ENCODE data around the gene FIBIN.

FIBIN gene

DNA sequence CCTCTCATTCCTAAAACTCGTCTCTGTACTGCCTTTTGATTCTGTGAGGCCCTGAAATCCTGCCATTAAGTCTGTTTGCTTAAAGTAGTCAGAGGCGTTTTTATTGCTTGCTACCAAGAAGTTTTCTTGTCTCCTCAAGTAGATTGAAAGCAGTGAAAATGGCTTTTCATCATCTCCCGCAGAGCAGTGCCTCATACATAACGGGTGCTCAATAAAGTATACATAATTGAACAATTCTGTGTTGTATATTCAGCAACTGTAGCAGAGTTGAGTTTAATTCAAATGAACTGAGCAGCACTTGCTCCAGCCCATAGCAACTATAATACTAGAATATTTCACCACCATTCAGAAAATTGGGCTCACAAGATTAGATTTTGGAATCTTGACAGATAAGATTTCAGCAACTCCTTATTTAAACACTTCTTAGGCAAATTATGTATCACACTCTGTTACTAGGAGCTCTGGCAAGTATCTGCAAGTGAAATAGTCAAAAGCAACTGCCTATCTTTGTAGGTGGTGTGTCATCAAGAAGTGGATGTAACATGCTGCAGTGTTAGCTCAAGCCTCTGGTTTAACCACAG is 20.0 kb downstream of the FIBIN start:
- DNase-seq (ENCODE audit: low spot score in 2 of 2) (no peak), ATAC-seq (replicated peaks; ENCODE audit: extremely low read depth, poor library complexity, severe bottlenecking) (no peak)
- H3K27ac Mint-ChIP-seq (ENCODE audit: low read depth): no peak overlapping the region
- no peaks in the 10 kb centered on the region for H3K36me3 Mint-ChIP-seq (ENCODE audit: insufficient read depth)
- H3K9me3 Mint-ChIP-seq: peaks cover 6% of the 10 kb centered on the region
- H3K4me1 Mint-ChIP-seq: no peaks in the 10 kb centered on the region
- H3K4me3 Mint-ChIP-seq: no peak overlapping the region
- H3K27me3 Mint-ChIP-seq: no peaks in the 10 kb centered on the region

- Mint-ChIP-seq H3K27ac (ENCODE audit: low read depth) (no peak overlapping the region), H3K4me3 (no peak overlapping the region), H3K9me3 (peaks cover 6% of the 10 kb centered on the region), H3K36me3 (ENCODE audit: insufficient read depth) (no peaks in the 10 kb centered on the region), H3K27me3 (no peaks in the 10 kb centered on the region), H3K4me1 (no peaks in the 10 kb centered on the region)
- ATAC-seq (replicated peaks; ENCODE audit: extremely low read depth, poor library complexity, severe bottlenecking) (no peak), DNase-seq (ENCODE audit: low spot score in 2 of 2) (no peak)
Observed at GRCh38 chr11:27018902-27019529, 25.1 kb downstream of the FIBIN start.

DNA sequence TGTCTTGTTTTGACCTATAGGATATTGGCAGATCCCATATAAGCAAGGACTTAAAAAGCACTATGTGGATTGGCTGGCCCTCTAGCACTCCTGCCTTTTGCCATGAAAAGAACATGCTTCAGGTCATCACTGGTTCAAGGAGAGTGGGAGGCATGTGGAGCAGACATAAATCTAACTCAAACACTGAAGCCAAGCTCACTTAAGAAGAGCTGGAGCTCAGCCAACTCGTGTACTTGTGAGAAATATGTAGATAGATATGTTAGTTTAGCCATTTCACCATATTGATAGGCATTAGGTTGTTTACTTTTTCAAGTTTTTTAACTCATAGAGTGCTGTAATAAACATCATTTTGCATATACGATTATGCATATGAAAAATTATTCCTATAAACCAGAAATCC is 26.8 kb downstream of the FIBIN start:
- Mint-ChIP-seq H3K9me3 (peaks cover 11% of the 10 kb centered on the region), H3K27me3 (no peaks in the 10 kb centered on the region), H3K4me1 (no peaks in the 10 kb centered on the region), H3K36me3 (ENCODE audit: insufficient read depth) (no peaks in the 10 kb centered on the region), H3K27ac (ENCODE audit: low read depth) (no peak overlapping the region), H3K4me3 (no peak overlapping the region)
- DNase-seq (ENCODE audit: low spot score in 2 of 2): no peak
- ATAC-seq (replicated peaks; ENCODE audit: extremely low read depth, poor library complexity, severe bottlenecking): no peak

- no peak for DNase-seq (ENCODE audit: low spot score in 2 of 2)
Observed at GRCh38 chr11:27022659-27023251, 28.8 kb downstream of the FIBIN start.

GRCh38 chr11:27024865-27025264 is 31.0 kb downstream of the FIBIN start:
- H3K4me3 Mint-ChIP-seq: no peak overlapping the region
- no peaks in the 10 kb centered on the region for H3K36me3 Mint-ChIP-seq (ENCODE audit: insufficient read depth)
- H3K9me3 Mint-ChIP-seq: peaks cover 7% of the 10 kb centered on the region

More at GRCh38 chr11:27022659-27023251, 28.8 kb downstream of the FIBIN start:
- no peaks in the 10 kb centered on the region for H3K27me3 Mint-ChIP-seq
- no peaks in the 10 kb centered on the region for H3K4me1 Mint-ChIP-seq
- no peak overlapping the region for H3K4me3 Mint-ChIP-seq
- peaks cover 11% of the 10 kb centered on the region for H3K9me3 Mint-ChIP-seq
- no peaks in the 10 kb centered on the region for H3K36me3 Mint-ChIP-seq (ENCODE audit: insufficient read depth)
- no peak overlapping the region for H3K27ac Mint-ChIP-seq (ENCODE audit: low read depth)
- no peak for ATAC-seq (replicated peaks; ENCODE audit: extremely low read depth, poor library complexity, severe bottlenecking)

GRCh38 chr11:27025312-27025955 is 31.5 kb downstream of the FIBIN start:
- Mint-ChIP-seq H3K4me1 (no peaks in the 10 kb centered on the region), H3K36me3 (ENCODE audit: insufficient read depth) (no peaks in the 10 kb centered on the region), H3K27ac (ENCODE audit: low read depth) (no peak overlapping the region), H3K4me3 (no peak overlapping the region), H3K27me3 (no peaks in the 10 kb centered on the region), H3K9me3 (peaks cover 5% of the 10 kb centered on the region)
- ATAC-seq (replicated peaks; ENCODE audit: extremely low read depth, poor library complexity, severe bottlenecking): no peak
- no peak for DNase-seq (ENCODE audit: low spot score in 2 of 2)

More at GRCh38 chr11:27024865-27025264, 31.0 kb downstream of the FIBIN start:
- no peak overlapping the region for H3K27ac Mint-ChIP-seq (ENCODE audit: low read depth)
- no peaks in the 10 kb centered on the region for H3K4me1 Mint-ChIP-seq
- no peaks in the 10 kb centered on the region for H3K27me3 Mint-ChIP-seq
- DNase-seq (ENCODE audit: low spot score in 2 of 2) (no peak), ATAC-seq (replicated peaks; ENCODE audit: extremely low read depth, poor library complexity, severe bottlenecking) (no peak)

DNA sequence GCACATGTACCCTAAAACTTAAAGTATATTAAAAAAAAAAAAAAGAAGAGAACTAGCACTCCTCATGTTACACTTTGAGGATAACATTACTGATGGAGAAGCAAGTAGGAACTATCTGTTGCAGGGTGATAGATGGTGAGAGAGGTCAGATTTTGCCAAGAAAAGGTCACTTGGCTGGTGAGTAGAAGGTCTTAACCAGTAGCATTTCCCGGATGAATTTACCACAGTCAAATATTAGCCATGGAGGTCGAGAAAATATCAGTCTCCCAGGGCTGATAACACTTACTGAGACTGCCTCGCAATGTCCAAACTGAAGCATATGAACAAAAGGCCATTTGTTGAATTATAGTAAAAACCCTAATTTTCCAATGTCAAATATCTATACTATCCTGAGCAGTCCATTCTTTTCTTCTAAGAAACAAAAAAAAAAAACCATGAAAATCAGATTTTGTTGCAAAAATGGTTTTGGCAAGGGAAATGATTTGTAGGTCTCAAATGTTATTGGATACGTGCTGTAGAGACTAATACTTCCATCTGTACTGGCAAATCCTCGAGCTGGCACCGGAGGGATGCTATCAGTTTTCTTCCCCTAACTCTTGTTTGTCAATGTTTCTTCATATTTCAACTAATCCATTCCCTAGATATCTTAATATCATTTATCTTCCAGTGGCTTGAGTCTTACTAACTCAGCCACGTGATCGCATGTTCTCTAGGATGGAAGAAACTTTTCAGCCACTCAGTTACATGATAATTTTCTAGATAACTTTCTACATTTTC is 32.2 kb downstream of the FIBIN start:
- H3K36me3 Mint-ChIP-seq (ENCODE audit: insufficient read depth): no peaks in the 10 kb centered on the region
- H3K27ac Mint-ChIP-seq (ENCODE audit: low read depth): no peak overlapping the region
- DNase-seq (ENCODE audit: low spot score in 2 of 2) (no peak), ATAC-seq (replicated peaks; ENCODE audit: extremely low read depth, poor library complexity, severe bottlenecking) (no peak)
- H3K27me3 Mint-ChIP-seq: no peaks in the 10 kb centered on the region
- no peaks in the 10 kb centered on the region for H3K4me1 Mint-ChIP-seq
- H3K9me3 Mint-ChIP-seq: peaks cover 5% of the 10 kb centered on the region
- no peak overlapping the region for H3K4me3 Mint-ChIP-seq

- DNase-seq (ENCODE audit: low spot score in 2 of 2) (no peak), ATAC-seq (replicated peaks; ENCODE audit: extremely low read depth, poor library complexity, severe bottlenecking) (no peak)
- no peaks in the 10 kb centered on the region for H3K36me3 Mint-ChIP-seq (ENCODE audit: insufficient read depth)
- no peaks in the 10 kb centered on the region for H3K27me3 Mint-ChIP-seq
- peaks cover 5% of the 10 kb centered on the region for H3K9me3 Mint-ChIP-seq
- H3K27ac Mint-ChIP-seq (ENCODE audit: low read depth): no peak overlapping the region
- H3K4me1 Mint-ChIP-seq: no peaks in the 10 kb centered on the region
- H3K4me3 Mint-ChIP-seq: no peak overlapping the region
Observed at GRCh38 chr11:27028561-27028965, 34.7 kb downstream of the FIBIN start.

DNA sequence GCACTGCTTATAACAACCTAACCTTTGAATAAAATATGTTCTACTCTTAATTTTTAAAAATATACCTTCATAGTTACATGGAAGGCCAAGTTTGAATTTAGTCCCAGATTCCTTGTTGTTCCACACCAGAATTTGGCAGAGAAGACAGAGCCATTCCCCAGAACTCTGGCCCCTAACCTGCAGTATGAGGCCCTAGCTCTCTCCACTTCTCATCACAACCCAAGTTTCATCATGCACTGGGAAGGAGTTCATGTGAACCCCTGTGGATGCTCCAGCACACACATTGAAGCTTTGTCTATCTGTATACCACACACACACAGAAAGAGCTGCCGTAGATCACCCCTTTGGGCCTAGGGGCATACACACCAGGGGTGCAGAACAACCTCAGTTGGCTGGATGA is 36.1 kb downstream of the FIBIN start:
- no peak for ATAC-seq (replicated peaks; ENCODE audit: extremely low read depth, poor library complexity, severe bottlenecking)
- no peak overlapping the region for H3K27ac Mint-ChIP-seq (ENCODE audit: low read depth)

GRCh38 chr11:27031754-27032153 is 37.8 kb downstream of the FIBIN start:
- no peak overlapping the region for H3K4me3 Mint-ChIP-seq
- peaks cover 11% of the 10 kb centered on the region for H3K9me3 Mint-ChIP-seq

More for the DNA sequence above, 36.1 kb downstream of the FIBIN start:
- no peak overlapping the region for H3K4me3 Mint-ChIP-seq
- H3K27me3 Mint-ChIP-seq: no peaks in the 10 kb centered on the region
- DNase-seq (ENCODE audit: low spot score in 2 of 2): no peak
- H3K36me3 Mint-ChIP-seq (ENCODE audit: insufficient read depth): no peaks in the 10 kb centered on the region
- peaks cover 12% of the 10 kb centered on the region for H3K9me3 Mint-ChIP-seq
- H3K4me1 Mint-ChIP-seq: no peaks in the 10 kb centered on the region

DNA sequence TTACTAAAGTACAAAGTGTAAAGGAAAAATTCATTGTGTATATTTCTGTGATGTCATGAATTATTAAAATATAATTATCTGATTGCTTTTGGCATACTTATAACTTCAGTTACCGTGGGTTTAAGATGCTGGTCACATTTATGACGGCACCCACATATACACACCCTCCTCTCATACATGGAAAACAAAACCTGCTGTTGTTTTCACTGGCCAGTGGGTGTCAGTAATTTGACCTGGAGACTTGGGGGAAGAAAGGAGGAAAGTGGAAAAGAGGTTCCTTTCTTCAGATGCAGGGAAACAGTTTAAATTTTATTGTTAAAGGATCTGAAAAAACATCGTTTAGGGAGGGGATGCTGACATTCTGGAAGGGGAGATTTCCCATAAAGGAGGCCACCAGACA is 46.0 kb downstream of the FIBIN start:
- H3K4me1 Mint-ChIP-seq: no peaks in the 10 kb centered on the region
- H3K36me3 Mint-ChIP-seq (ENCODE audit: insufficient read depth): no peaks in the 10 kb centered on the region
- peaks cover 12% of the 10 kb centered on the region for H3K9me3 Mint-ChIP-seq
- H3K27ac Mint-ChIP-seq (ENCODE audit: low read depth): no peak overlapping the region
- no peak for ATAC-seq (replicated peaks; ENCODE audit: extremely low read depth, poor library complexity, severe bottlenecking)
- no peak for DNase-seq (ENCODE audit: low spot score in 2 of 2)
- no peaks in the 10 kb centered on the region for H3K27me3 Mint-ChIP-seq
- H3K4me3 Mint-ChIP-seq: no peak overlapping the region

More at GRCh38 chr11:27031754-27032153, 37.8 kb downstream of the FIBIN start:
- H3K27me3 Mint-ChIP-seq: no peaks in the 10 kb centered on the region
- H3K27ac Mint-ChIP-seq (ENCODE audit: low read depth): no peak overlapping the region
- no peaks in the 10 kb centered on the region for H3K4me1 Mint-ChIP-seq
- DNase-seq (ENCODE audit: low spot score in 2 of 2) (no peak), ATAC-seq (replicated peaks; ENCODE audit: extremely low read depth, poor library complexity, severe bottlenecking) (no peak)
- H3K36me3 Mint-ChIP-seq (ENCODE audit: insufficient read depth): no peaks in the 10 kb centered on the region

DNA sequence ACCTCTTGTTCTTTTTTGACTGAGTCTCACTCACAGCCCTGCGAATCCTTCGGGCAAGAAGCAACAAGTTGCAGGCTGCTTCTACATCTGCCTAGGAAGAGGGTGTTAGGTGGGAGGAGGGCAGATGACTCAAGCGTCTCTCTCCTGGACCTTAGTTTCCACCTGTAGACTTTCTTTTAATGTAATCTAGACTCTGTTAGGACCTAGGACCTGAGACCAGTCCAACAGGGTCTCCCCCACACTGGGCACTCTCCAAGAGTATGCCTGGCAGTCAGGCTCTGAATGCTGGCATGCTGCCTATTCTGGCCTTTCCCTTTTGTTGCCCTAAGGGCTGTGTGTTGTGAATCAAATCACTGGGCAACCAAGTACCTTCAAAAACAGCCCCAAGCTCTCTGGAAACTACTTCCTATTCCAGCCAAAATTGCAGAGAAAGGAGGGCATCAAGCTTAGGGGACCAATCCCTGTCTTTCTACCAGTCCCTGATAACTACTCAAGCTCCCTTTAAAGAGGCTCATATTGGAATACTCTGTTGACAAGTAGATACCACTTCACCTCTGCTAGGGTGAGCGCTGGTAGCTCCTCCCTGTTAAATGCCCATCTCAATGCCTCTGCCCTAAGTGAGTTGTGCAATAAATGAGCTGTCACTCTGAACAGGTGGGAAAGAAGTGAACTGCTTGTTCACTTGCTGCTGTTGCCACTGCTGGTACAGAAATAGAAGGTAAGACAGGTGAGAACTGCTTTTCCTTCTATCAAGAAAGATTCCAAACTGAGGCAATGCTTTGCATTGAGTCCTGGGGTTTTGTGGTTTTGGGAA is 46.6 kb downstream of the FIBIN start, which contains the start of gene BBOX1:
TSS of gene BBOX1 (plus strand) at position 514 of the 814 bp plus-strand sequence. CDS start 14,616 bp downstream, outside the sequence.
- no peaks in the 10 kb centered on the region for H3K36me3 Mint-ChIP-seq (ENCODE audit: insufficient read depth)
- H3K4me1 Mint-ChIP-seq: no peaks in the 10 kb centered on the region
- peaks cover 17% of the 10 kb centered on the region for H3K9me3 Mint-ChIP-seq
- ATAC-seq (replicated peaks; ENCODE audit: extremely low read depth, poor library complexity, severe bottlenecking) (no peak), DNase-seq (ENCODE audit: low spot score in 2 of 2) (no peak)
- no peak within 1 kb of the TSS for H3K4me3 Mint-ChIP-seq
- no peaks in the 10 kb centered on the region for H3K27me3 Mint-ChIP-seq
- H3K27ac Mint-ChIP-seq (ENCODE audit: low read depth): no peak within 1 kb of the TSS

All from central memory CD8-positive, alpha-beta T cell (primary cell).